HG02642 (cell line): Measurements from ENCODE around the gene ZNF789.
"Not testable (repeated sequence)": the region's sequence is repeated elsewhere in the genome, so short reads cannot be mapped to it uniquely, and the experiment has no call there.

Experiments
- ATAC-seq: cut with Tn5 transposase; IDR thresholded peaks from one replicate; pipeline ENCODE4 v1.9.1; 2021; ENCODE audit warnings: mild to moderate bottlenecking; ENCODE audit not compliant: unreplicated experiment, poor library complexity

Gene ZNF789

DNA sequence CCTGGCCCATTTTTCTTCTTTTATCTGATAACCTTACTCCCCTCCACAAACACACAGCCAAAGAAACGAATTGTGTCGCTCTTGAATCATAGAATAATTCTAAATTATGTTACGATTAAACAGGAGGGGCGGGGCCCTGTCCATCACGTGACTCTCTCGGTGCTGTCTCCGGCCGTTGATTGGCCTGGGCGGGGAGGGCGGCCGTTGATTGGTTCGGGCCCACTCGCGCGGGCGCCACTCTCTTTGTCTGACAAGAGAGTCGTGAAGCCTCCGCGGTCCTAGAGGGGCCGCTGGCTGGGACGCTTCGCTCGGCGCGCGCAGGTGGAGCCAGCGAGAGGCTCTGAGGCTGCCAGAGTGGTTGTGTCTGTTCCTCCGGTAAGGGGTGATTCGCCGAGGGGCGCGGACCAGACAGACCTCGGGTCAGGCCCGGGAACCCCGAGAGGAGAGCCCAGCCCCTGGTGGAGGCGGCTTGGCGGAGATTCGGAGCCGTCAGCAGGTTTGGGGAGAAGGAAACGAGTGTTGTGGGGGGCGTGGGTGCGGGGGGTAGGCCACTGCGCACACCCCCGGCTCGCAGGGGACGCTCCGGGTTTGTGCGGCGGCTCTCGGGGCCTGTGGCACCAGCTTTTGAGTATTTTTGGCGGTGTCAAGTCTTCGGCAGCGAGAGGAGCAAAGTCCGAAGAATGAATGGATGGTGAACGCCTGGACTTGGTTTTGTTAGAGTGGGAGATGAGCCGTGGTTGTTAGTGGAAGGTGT is at the start of gene ZNF789:
Gene ZNF789 (plus strand): TSS at position 330 of the 754 bp plus-strand sequence. CDS start 3,567 bp downstream, outside the sequence.
- ATAC-seq = peak; percentile 97

DNA sequence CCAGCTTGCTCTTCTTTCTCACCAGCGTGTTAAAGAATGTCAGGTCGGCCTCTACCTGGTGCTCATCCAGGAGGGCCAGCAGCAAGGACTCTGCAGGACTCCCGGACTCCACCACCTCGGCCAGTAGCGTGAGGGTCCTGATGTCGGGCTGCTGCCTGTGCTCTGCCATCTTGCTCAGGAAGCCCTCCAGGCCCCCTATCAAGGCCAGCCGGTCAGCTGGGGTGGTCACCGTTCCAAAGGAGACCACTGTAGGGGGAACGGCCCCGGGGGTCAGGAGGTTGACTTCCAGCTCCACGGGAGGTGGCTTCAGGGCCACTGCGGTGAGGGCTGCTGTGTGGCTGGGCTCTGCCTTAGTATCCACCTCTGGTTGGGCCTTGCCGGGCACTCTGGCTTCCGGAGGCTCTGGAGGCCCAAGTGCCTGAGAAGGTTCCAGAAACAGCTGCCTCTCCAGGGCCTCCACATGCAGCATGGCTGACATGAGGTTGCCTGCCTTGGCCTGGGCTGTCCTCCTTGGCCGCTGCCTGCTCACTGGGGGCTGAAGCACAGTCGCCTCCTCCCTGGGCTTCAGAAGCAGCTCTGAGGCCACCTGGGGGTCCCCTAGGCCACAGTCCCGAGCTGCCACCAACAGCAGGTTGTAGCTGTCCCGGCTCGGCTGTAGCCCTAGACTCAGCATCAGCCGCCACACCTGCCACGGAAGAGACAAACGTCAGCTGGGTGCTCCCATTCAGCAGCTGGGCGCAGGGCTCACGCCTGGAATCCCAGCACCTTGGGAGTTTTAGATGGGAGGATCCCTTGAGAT is 47.6 kb upstream of the ZNF789 start:
- ATAC-seq = no peak

DNA sequence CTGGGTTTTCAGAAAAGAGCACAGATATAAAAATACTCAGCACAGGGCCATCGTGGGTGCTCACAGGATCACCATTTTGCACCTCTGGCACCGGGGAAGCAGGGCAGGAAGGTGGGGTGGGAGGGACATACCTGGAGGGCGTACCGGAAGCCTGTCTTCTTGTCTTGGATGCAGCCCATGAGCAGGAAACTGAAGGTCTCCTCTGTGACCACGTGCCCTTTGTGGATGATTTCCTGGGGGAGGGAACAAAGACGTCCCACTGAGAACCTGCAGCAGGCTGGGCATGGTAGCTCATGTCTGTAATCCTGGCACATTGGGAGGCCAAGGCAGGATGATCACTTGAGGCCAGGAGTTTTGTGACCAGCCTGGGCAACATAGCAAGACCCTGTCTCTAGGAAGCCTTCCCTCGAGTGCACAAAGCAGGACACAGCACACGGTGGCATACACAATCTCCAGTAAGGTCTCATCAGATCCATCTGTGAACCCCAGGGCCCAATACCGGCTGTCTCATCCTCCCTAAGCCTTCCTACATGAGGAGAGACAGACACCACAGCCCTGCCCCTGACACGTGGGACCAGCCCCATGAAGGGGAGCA is 43.6 kb upstream of the ZNF789 start:
- ATAC-seq = no peak

DNA sequence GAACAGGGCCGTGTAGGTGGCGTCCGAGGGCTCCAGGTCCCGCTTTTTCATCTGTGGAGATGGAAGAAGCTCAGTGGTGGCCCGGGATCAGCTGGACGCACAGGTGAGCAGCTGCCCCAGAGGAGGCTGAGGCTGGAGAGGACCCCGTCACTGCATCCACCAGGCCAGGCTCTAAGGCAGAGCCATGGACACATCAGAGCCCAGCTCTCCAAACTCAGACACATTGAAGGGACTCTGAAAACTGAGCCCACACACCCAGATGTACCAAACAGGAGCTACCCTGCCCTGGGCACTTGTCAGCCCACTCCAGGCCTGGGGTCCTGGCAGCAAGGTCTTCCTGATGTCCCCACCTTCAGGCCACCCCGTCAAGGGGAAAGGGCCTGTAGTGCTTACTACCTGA is 42.9 kb upstream of the ZNF789 start:
- no peak for ATAC-seq

DNA sequence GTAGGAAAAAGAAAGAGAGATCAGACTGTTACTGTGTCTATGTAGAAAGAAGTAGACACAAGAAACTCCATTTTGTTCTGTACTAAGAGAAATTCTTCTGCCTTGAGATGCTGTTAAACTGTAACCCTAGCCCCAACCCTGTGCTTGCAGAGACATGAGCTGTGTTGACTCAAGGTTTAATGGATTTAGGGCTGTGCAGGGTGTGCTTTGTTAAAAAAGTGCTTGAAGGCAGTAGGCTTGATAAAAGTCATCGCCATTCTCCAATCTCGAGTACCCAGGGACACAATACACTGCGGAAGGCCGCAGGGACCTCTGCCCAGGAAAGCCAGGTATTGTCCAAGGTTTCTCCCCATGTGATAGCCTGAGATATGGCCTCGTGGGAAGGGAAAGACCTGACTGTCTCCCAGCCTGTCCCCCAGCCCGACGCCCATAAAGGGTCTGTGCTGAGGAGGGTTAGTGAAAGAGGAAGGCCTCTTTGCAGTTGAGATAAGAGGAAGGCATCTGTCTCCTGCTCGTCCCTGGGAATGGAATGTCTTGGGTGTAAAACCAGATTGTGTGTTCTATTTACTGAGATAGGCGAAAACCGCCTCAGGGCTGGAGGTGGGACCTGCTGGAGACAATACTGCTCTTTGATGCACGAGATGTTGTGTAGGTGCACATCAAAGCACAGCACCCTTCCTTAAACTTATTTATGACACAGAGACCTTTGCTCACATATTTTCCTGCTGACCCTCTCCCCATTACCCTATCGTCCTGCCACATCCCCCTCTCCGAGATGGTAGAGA is 40.7 kb upstream of the ZNF789 start:
- not testable (repeated sequence) for ATAC-seq

DNA sequence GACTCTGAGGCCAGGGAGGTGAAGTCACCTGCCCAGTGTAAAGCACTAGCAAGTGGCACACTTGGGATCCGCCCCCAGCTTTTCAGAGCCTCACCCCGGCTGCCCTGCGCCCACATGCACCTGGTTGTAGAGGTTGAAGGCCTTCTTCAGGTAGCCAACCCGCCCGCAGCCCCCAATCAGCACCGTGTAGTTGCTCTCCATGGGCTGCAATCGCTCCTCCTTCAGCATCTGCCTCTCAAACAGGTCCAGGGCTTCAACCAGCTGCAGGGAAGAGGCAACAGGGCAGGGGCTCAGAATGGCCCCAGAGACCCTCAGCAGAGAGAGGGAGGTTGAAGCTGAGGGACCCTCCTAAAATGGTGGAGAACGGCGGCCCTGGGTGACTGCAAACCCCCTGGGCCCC is 39.5 kb upstream of the ZNF789 start:
- ATAC-seq = no peak

DNA sequence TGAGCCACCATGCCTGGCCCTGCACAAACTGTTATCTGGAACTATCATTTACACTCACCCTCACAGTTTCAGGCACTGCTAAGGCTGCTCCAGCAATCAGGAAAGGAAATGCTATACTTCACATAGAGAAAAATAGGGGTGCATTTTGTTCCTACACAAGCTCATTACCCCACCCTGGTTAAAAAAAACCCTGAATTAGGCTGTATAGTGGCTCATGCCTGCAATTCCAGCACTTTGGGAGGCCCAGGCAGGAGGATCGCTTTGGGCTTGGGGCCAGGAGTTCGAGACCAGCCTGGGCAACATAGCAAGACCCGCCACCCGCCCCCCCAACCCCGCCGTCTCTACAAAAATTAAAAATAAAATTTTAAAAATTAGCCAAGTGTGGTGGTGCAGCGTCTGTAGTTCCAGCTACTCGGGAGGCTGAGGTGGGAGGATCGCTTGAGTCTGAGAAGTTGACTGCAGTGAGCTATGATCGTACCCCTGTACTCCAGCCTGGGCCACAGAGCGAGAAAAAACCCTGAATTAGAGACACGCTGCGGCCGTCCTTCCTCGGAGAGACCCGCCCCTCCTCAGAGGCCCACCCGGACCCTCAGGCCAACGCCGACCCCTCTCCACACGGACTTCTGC is 34.6 kb upstream of the ZNF789 start:
- ATAC-seq = peak; percentile 4

DNA sequence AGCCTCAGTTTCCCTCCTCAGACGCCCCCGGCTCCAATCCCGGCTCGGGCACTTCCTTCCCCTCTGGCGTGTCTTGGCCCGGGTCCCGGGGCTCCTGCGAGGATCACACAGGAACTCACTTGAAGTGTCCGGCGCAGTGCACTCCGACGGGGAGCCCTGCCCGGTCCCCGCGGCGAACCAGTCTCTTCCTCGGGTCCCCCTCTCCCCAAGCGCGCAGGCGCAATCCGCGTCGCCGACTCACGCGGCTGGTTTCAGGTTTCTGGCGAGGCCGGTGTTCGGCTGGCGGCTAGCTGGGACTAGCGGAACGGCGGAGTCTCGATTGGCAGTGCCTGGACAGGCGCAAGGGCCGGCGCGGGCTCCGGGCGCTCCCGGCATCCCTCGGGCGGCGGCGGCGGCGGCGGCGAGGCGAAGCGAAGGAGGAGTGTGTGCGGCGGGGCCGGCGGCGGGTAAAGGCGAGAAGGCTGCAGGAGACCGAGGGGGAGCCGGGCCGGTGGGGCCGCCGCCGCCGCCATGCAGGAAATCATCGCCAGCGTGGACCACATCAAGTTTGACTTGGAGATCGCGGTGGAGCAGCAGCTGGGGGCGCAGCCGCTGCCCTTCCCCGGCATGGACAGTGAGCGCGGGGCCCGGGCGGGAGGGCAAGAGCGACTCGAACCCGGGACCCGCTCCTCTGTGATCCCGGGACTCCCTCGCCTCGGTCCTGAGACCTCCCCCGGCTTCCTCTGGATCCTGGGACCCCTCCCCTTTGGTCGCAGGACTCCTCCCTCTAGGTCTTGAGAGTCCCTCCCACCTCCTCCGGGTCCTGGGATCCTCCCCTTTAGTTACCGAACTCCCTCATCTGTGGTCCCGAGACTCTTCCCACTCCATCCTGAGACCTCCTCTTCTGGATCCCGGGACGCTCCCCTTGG is 33.9 kb upstream of the ZNF789 start, which contains the start of the genes CPSF4 and PTCD1:
Gene CPSF4 (plus strand): TSS at position 371 of the 908 bp plus-strand sequence. CDS start 140 bp downstream, at position 511.
Gene PTCD1 (minus strand): TSS at position 226 of the 908 bp plus-strand sequence. CDS start 3,556 bp downstream, outside the sequence.
- ATAC-seq = peak; percentile 95

DNA sequence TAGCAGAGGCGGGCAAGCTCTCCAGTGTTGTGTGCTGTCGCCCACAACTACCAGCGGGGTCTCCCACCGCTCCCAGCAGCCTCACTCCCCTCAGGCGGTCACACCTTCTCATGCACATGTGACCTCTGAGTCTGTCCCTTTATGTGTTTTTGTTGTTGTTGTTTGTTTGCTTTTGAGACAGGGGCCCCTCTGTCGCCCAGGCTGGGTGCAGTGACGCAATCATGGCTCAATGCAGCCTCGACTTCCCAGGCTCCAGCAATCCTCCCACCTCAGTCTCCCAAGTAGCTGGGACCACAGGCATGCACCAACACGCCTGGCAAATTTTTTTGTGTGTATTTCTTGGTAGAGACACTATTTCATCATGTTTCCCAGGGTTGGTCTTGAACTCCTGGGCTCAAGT is 32.5 kb upstream of the ZNF789 start:
- ATAC-seq = no peak

DNA sequence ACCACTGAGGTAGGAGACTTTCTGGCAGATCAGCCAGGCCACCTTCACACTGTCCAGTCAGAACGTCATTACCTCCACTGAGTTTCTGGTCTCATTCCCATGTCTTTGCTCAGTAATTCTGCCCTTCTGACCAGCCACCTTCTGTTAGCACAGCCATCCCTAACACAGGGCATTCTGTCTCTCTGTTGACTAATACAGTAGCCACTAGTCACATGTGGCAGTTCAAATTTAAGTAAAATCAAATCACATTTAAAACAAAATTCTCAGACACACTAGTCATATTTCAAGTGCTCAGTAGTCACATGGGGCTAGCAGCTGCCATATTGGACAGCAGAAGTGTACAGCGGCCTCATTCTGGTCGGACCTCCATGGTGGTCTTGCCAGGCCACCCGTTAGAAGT is 26.6 kb upstream of the ZNF789 start:
- no peak for ATAC-seq

DNA sequence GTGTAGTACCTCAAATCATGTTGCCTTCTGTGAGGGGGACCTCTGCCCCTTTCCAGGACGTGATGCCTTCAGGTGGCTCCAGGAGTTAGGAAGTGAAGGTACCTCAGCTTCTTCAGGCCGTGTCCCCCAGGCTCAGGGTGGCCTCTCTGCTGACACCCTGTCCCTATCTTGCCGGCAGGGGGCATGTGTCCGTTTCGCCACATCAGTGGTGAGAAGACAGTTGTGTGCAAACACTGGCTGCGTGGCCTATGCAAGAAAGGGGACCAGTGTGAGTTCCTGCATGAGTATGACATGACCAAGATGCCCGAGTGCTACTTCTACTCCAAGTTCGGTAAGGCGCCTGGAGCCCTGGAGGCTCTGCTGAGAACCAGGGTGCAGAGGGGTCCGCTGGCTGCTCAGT is 24.7 kb upstream of the ZNF789 start:
- ATAC-seq = no peak

DNA sequence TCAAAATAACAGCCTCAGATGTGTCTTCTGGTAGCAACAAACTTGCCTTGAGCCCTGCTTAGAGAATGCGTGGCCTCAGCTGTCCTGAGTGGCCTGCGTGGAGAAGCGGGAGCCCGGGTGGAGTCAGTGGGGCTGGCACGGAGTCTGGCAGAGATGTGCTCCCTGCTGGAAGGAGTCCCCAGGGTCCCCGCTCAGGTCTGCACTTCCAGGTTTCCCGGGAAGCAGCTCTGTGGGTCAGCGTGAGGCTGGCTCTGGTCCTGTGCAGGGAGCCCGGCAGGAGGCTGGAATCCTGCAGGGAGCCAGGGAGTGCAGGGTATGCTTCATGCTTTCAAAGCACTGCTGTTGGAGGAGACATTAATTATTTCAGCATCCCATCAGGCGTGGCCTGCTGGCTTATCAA is 23.8 kb upstream of the ZNF789 start:
- ATAC-seq = no peak

DNA sequence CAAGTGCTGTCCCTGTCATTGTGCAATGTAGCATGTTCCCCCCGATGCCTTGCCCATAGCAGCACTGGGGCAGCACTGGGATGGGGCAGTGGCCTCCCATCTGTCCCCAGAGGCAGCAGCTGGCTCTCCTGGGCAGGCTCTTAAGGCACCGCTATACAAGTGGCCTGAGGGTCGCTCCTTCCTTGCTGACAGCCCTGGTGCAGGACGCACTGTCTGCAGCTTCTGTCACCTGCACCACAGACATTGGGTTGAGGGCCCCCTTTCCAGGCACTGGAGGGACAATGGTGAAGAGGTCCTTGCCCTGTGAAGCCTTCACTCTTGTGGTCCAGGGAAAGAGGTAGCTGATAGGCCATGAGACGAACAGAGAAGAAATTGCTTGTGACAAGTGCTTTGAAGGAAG is 23.4 kb upstream of the ZNF789 start:
- no peak for ATAC-seq

DNA sequence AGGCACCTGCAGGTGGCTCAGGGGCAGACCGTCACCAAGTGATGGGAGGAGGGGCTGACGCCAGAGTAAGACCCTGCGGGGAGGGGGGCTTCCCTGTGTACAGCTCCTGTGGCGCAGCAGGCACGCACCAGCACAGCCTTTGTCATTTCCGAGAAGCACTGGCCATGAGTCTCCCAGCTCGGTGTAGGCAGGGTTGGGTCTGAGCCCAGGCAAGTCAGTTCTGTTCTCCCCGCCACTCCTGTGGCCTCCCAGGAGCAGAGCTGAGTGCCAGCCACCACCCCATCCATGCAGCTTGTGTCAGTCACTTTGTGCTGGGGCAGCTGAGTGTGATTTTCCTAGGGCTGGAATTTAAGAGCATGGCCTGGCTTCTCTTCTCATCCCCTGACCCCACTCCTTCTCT is 20.8 kb upstream of the ZNF789 start:
- no peak for ATAC-seq

DNA sequence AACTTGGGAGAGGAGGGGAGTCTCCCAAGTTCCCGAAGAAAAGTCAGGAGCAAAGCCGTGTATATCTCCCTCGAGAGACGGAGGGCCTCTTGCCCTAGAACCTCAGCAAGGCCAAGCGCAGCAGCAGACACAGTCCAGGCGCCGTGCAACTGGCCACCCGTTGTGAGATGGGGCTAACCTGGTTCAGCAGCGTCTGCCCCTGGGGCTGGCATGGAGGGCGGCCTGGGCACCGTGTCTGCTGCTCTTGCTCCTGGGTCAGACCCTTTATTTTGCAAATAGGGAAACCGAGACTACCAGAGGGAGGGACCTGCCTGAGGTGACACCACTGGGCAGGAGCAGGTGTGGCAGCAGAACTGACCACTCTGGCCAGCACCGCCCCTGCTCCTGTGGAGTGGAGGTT is 20.1 kb upstream of the ZNF789 start:
- ATAC-seq = no peak

DNA sequence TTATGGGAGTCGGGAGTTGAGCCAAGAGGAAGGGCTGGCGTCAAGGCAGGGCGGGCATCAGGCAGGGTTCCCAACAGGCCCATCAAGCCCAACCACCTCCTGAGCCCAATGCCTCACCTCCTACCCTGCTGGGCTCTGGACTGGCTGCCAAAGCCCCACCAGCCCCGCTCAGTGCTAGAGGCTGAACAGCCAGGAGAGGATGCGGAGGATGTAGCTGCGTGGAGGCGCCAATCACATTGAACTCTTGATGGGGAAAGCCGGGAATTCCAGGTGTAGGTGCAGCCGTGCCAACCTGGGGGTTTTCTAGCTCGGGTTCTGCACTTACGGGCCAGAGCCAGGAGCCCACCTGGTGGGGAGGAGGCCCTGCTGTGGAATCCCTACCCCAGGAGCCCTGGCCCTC is 19.6 kb upstream of the ZNF789 start:
- no peak for ATAC-seq

DNA sequence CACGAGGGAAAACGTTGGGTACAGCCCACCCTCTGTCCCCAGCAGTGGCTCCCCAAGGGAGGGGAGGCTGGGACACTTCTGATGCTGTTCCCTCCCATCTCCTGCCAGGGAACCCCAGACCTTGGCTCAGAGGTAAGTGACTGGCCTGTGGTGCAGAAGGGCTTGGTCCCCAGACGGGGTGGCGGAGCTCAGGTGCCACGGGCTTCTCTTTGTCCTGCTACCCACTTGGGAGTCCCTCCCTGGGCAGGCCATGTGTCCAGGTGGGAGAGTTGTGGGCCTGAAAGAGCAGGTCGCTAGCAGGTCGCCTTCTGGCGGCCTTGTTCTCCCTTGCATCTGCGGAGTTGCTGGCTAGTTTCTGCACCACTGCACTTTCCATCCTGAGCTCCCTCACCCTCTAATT is 16.8 kb upstream of the ZNF789 start:
- ATAC-seq = no peak

DNA sequence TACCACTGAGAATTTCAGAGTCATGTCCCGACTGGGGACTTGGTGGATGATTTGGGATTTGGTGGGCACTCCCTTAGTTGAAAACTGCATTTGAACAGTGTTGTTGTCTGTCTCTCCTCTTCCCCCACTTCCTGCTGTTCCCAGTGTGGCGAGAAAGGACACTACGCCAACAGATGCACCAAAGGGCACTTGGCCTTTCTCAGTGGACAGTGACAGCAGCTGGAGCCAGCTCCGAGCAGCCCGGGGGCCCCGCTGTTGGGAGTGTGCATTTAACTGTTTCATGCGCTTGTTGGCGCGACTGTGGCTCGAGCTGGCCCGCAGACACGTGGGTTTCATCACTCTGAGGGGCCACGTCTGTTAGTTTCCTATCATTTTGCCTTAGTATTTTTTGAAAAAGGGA is 16.4 kb upstream of the ZNF789 start:
- no peak for ATAC-seq
